Epithelial cell of esophagus (primary cell): ENCODE results near the gene BNIP5.

Experiments used
- DNase-seq: peaks from one replicate; pipeline ENCODE4 v3.0.0; 2010; ENCODE audit warnings: low read depth
- H3K4me3 ChIP-seq: 2 replicates; pipeline ENCODE4 v1.5.1; 2011; ENCODE audit warnings: mild to moderate bottlenecking, low read length, control low read depth
- CTCF ChIP-seq: IDR thresholded peaks from 2 replicates; pipeline ENCODE4 v1.5.1; 2011; ENCODE audit warnings: low read depth, mild to moderate bottlenecking, low read length, control low read depth, inconsistent platforms; ENCODE audit not compliant: insufficient read depth; ENCODE audit errors: missing control alignments

Gene BNIP5

GRCh38 chr6:36374194-36374593 is 37.5 kb upstream of the BNIP5 start:
- no peak overlapping the region for H3K4me3 ChIP-seq
- no peak for TF ChIP-seq CTCF
- no peak for DNase-seq

- peak; percentile 21 for TF ChIP-seq CTCF
- DNase-seq, result peak; percentile 94
- H3K4me3 ChIP-seq, result no peak overlapping the region
Measured at GRCh38 chr6:36373368-36374019, 36.8 kb upstream of the BNIP5 start.

GRCh38 chr6:36372088-36372487 is 35.4 kb upstream of the BNIP5 start:
- DNase-seq, result no peak

GRCh38 chr6:36371211-36371610 is 34.5 kb upstream of the BNIP5 start:
- H3K4me3 ChIP-seq, result no peak overlapping the region
- DNase-seq, result no peak

More at GRCh38 chr6:36372088-36372487, 35.4 kb upstream of the BNIP5 start:
- no peak overlapping the region for H3K4me3 ChIP-seq
- no peak for TF ChIP-seq CTCF

GRCh38 chr6:36370638-36371037 is 34.0 kb upstream of the BNIP5 start:
- no peak overlapping the region for H3K4me3 ChIP-seq
- DNase-seq, result no peak
- no peak for TF ChIP-seq CTCF

More at GRCh38 chr6:36371211-36371610, 34.5 kb upstream of the BNIP5 start:
- TF ChIP-seq CTCF, result no peak

GRCh38 chr6:36368921-36369865 is 32.5 kb upstream of the BNIP5 start:
- peak; percentile 81 for DNase-seq
- no peak overlapping the region for H3K4me3 ChIP-seq
- TF ChIP-seq CTCF, result no peak
